Amniotic epithelial cell (primary cell): Measurements from ENCODE around the gene SMLR1.

Source experiments
- DNase-seq: peaks from one replicate; pipeline ENCODE4 v3.0.0-alpha.2; 2010; ENCODE audit warnings: low read depth

Gene SMLR1

GRCh38 chr6:130824978-130825694, 2.1 kb upstream of the SMLR1 start:
- no peak for DNase-seq

- no peak for DNase-seq
Observed at GRCh38 chr6:130825772-130826441, 1.3 kb upstream of the SMLR1 start.

- DNase-seq, result no peak
Observed at GRCh38 chr6:130826442-130827246, 562 bp upstream of the SMLR1 start.

GRCh38 chr6:130829333-130829910, 2.2 kb downstream of the SMLR1 start:
- DNase-seq, result no peak

GRCh38 chr6:130831607-130832006, 4.4 kb downstream of the SMLR1 start:
- DNase-seq, result no peak

GRCh38 chr6:130833569-130833968, 6.4 kb downstream of the SMLR1 start:
- no peak for DNase-seq

- DNase-seq, result no peak
Observed at GRCh38 chr6:130834482-130835251, 7.5 kb downstream of the SMLR1 start.

GRCh38 chr6:130836055-130836640, 8.9 kb downstream of the SMLR1 start:
- no peak for DNase-seq

GRCh38 chr6:130837067-130837466, 9.9 kb downstream of the SMLR1 start:
- DNase-seq, result no peak

GRCh38 chr6:130838250-130838860, 11.1 kb downstream of the SMLR1 start:
- no peak for DNase-seq

GRCh38 chr6:130838951-130839350, 11.7 kb downstream of the SMLR1 start:
- DNase-seq, result no peak

- no peak for DNase-seq
Observed at GRCh38 chr6:130839379-130839778, 12.2 kb downstream of the SMLR1 start.

GRCh38 chr6:130840050-130840449, 12.8 kb downstream of the SMLR1 start:
- no peak for DNase-seq

- peak; percentile 46 for DNase-seq
Observed at GRCh38 chr6:130841128-130841728, 14.0 kb downstream of the SMLR1 start.

- DNase-seq, result peak; percentile 34
Observed at GRCh38 chr6:130843575-130844320, 16.5 kb downstream of the SMLR1 start.

- no peak for DNase-seq
Observed at GRCh38 chr6:130846501-130846900, 19.3 kb downstream of the SMLR1 start.

GRCh38 chr6:130847001-130847910, 20.1 kb downstream of the SMLR1 start:
- no peak for DNase-seq

- no peak for DNase-seq
Observed at GRCh38 chr6:130848945-130849344, 21.7 kb downstream of the SMLR1 start.

GRCh38 chr6:130849594-130849993, 22.4 kb downstream of the SMLR1 start:
- DNase-seq, result no peak
